ENCODE measurements around the gene SIGLEC8. TPM values are rescaled to one million over a fixed set of nuclear protein-coding genes. Genes with fewer than 3 reads are reported as not detected.

Gene SIGLEC8
- under 1 TPM; 0.08 to 0.26 TPM for total RNA-seq

GRCh38 chr19:51458051-51458645 is at the start of gene SIGLEC8:
Gene SIGLEC8 (minus strand): TSS chr19:51458454. CDS start chr19:51458387, 67 bp downstream.
- no peaks in the 10 kb centered on the region for H3K36me3 ChIP-seq
- H3K27ac ChIP-seq, result no peak within 1 kb of the TSS
- no peak for DNase-seq (ENCODE audit: low spot score)
- H3K4me1 ChIP-seq, result no peaks in the 10 kb centered on the region
- TF ChIP-seq, protein P1, sequence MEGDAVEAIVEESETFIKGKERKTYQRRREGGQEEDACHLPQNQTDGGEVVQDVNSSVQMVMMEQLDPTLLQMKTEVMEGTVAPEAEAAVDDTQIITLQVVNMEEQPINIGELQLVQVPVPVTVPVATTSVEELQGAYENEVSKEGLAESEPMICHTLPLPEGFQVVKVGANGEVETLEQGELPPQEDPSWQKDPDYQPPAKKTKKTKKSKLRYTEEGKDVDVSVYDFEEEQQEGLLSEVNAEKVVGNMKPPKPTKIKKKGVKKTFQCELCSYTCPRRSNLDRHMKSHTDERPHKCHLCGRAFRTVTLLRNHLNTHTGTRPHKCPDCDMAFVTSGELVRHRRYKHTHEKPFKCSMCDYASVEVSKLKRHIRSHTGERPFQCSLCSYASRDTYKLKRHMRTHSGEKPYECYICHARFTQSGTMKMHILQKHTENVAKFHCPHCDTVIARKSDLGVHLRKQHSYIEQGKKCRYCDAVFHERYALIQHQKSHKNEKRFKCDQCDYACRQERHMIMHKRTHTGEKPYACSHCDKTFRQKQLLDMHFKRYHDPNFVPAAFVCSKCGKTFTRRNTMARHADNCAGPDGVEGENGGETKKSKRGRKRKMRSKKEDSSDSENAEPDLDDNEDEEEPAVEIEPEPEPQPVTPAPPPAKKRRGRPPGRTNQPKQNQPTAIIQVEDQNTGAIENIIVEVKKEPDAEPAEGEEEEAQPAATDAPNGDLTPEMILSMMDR (IDR thresholded peaks at IDR 0.05), result no peak
- H3K9me3 ChIP-seq, result no peaks in the 10 kb centered on the region
- no peak within 1 kb of the TSS for H3K4me3 ChIP-seq
- H3K27me3 ChIP-seq, result no peaks in the 10 kb centered on the region

GRCh38 chr19:51507640-51508058 is 49.4 kb upstream of the SIGLEC8 start:
- Histone ChIP-seq H3K4me1 (no peaks in the 10 kb centered on the region), H3K27me3 (no peaks in the 10 kb centered on the region), H3K27ac (no peak overlapping the region), H3K4me3 (no peak overlapping the region), H3K9me3 (peaks cover 0 to 7% of the 10 kb centered on the region in 2 donors), H3K36me3 (no peaks in the 10 kb centered on the region)
- TF ChIP-seq, protein P1 (IDR thresholded peaks at IDR 0.05), result no peak
- no peak for DNase-seq (ENCODE audit: low spot score)

DNA sequence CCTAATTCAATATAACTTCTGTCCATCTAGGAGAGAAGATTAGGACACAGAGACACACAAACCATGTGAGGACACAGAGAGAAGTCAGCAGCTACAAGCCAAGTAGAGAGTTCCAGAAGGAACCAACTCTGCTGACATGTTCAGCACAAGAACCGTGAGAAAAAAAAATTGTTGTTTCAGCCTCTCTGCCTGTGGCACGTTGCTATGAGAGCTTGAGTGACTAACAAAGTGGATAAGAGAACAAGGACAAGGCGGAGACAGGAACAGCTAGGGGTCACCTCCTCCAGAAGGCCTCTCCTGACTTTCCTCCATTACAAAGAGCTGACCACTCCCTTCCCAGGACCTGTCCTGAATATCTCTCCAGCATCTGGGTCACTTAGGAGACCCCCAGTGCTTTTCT is 48.9 kb upstream of the SIGLEC8 start:
- H3K27ac ChIP-seq, result no peak overlapping the region
- TF ChIP-seq, protein P1 (IDR thresholded peaks at IDR 0.05), result no peak

DNA sequence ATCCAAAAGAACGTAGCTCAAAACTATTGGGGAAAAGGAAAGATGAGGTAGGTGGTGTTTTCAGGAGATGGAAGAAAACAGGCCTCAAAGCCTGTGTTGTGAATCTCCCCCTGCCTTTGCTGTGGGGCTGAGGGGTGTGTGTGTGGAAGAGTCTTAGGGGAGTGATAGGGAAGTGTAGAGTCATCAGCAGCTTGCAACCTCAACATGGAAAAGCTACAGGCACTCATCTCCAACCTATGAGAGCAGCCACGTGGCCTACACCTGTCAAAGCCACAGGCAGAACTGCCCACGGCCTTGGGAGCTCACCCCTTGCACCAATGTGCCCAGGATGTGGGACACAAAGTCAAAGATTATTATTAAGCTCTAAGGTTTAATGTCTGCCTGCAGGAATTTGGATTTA is 47.6 kb upstream of the SIGLEC8 start:
- Histone ChIP-seq H3K27me3 (no peaks in the 10 kb centered on the region), H3K4me1 (no peaks in the 10 kb centered on the region), H3K9me3 (peaks cover 0 to 7% of the 10 kb centered on the region in 2 donors), H3K27ac (no peak overlapping the region), H3K36me3 (no peaks in the 10 kb centered on the region), H3K4me3 (no peak overlapping the region)
- no peak for DNase-seq (ENCODE audit: low spot score)
- TF ChIP-seq, protein P1 (IDR thresholded peaks at IDR 0.05), result no peak

More for the DNA sequence above, 48.9 kb upstream of the SIGLEC8 start:
- no peak for DNase-seq (ENCODE audit: low spot score)
- no peaks in the 10 kb centered on the region for H3K36me3 ChIP-seq
- H3K9me3 ChIP-seq, result peaks cover 0 to 7% of the 10 kb centered on the region in 2 donors
- no peaks in the 10 kb centered on the region for H3K4me1 ChIP-seq
- no peaks in the 10 kb centered on the region for H3K27me3 ChIP-seq
- H3K4me3 ChIP-seq, result no peak overlapping the region

DNA sequence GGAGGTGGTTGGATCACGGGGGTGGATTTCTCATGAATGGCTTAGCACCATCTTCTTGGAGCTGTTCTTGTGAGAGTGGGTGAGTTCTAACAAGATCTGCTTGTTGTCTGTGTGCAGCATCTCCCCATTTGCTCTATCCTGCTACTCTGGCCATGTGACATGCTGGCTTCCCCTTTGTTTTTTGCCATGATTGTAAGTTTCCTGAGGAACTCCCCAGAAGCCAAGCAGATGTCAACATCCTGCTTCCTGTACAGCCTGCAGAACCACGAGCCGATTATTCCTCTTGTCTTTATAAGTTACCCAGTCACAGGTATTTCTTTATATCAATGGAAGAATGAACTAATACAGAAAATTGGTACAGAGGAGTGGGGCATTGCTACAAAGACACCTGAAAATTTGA is 45.6 kb upstream of the SIGLEC8 start:
- Histone ChIP-seq H3K36me3 (no peaks in the 10 kb centered on the region), H3K27me3 (no peaks in the 10 kb centered on the region), H3K9me3 (peaks cover 0 to 7% of the 10 kb centered on the region in 2 donors), H3K4me1 (no peaks in the 10 kb centered on the region), H3K4me3 (no peak overlapping the region), H3K27ac (no peak overlapping the region)
- TF ChIP-seq, protein P1 (IDR thresholded peaks at IDR 0.05), result no peak
- no peak for DNase-seq (ENCODE audit: low spot score)

All from right atrium auricular region (tissue), 2 donors.